Measurements from ENCODE around the gene FAM131B.

The FAM131B gene

GRCh38 chr7:143356414-143357050, 6.0 kb downstream of the FAM131B start:
- Histone ChIP-seq H3K4me3 (ENCODE audit: severe bottlenecking) (no peak overlapping the region), H3K27me3 (ENCODE audit: insufficient read depth, poor library complexity, severe bottlenecking) (peaks cover 13% of the 10 kb centered on the region), H3K27ac (ENCODE audit: poor library complexity, severe bottlenecking) (no peak overlapping the region), H3K36me3 (ENCODE audit: low read depth) (no peaks in the 10 kb centered on the region), H3K4me1 (ENCODE audit: insufficient read depth, poor library complexity, severe bottlenecking) (no peaks in the 10 kb centered on the region), H3K9me3 (ENCODE audit: severe bottlenecking) (no peaks in the 10 kb centered on the region)
- no peak for ATAC-seq (ENCODE audit: low read depth)
- DNase-seq (ENCODE audit: low spot score), result no peak
- TF ChIP-seq CTCF (IDR thresholded peaks at IDR 0.05; ENCODE audit: poor library complexity, severe bottlenecking), result no peak

- ATAC-seq (ENCODE audit: low read depth) (no peak), DNase-seq (ENCODE audit: low spot score) (no peak)
- H3K4me1 ChIP-seq (ENCODE audit: insufficient read depth, poor library complexity, severe bottlenecking), result no peaks in the 10 kb centered on the region
- no peaks in the 10 kb centered on the region for H3K36me3 ChIP-seq (ENCODE audit: low read depth)
- H3K4me3 ChIP-seq (ENCODE audit: severe bottlenecking), result no peak overlapping the region
- TF ChIP-seq CTCF (IDR thresholded peaks at IDR 0.05; ENCODE audit: poor library complexity, severe bottlenecking), result no peak
- H3K9me3 ChIP-seq (ENCODE audit: severe bottlenecking), result no peaks in the 10 kb centered on the region
- H3K27me3 ChIP-seq (ENCODE audit: insufficient read depth, poor library complexity, severe bottlenecking), result peaks cover 7% of the 10 kb centered on the region
- no peak overlapping the region for H3K27ac ChIP-seq (ENCODE audit: poor library complexity, severe bottlenecking)
Measured at GRCh38 chr7:143355450-143356385, 6.8 kb downstream of the FAM131B start.

GRCh38 chr7:143354965-143355364, 7.5 kb downstream of the FAM131B start:
- DNase-seq (ENCODE audit: low spot score) (no peak), ATAC-seq (ENCODE audit: low read depth) (no peak)
- no peak overlapping the region for H3K27ac ChIP-seq (ENCODE audit: poor library complexity, severe bottlenecking)
- no peaks in the 10 kb centered on the region for H3K36me3 ChIP-seq (ENCODE audit: low read depth)
- no peak for TF ChIP-seq CTCF (IDR thresholded peaks at IDR 0.05; ENCODE audit: poor library complexity, severe bottlenecking)
- no peaks in the 10 kb centered on the region for H3K27me3 ChIP-seq (ENCODE audit: insufficient read depth, poor library complexity, severe bottlenecking)
- H3K4me3 ChIP-seq (ENCODE audit: severe bottlenecking), result no peak overlapping the region
- no peaks in the 10 kb centered on the region for H3K4me1 ChIP-seq (ENCODE audit: insufficient read depth, poor library complexity, severe bottlenecking)
- H3K9me3 ChIP-seq (ENCODE audit: severe bottlenecking), result no peaks in the 10 kb centered on the region

GRCh38 chr7:143354376-143354775, 8.1 kb downstream of the FAM131B start:
- TF ChIP-seq CTCF (IDR thresholded peaks at IDR 0.05; ENCODE audit: poor library complexity, severe bottlenecking), result no peak
- Histone ChIP-seq H3K4me3 (ENCODE audit: severe bottlenecking) (no peak overlapping the region), H3K27me3 (ENCODE audit: insufficient read depth, poor library complexity, severe bottlenecking) (no peaks in the 10 kb centered on the region), H3K9me3 (ENCODE audit: severe bottlenecking) (no peaks in the 10 kb centered on the region), H3K4me1 (ENCODE audit: insufficient read depth, poor library complexity, severe bottlenecking) (no peaks in the 10 kb centered on the region), H3K36me3 (ENCODE audit: low read depth) (no peaks in the 10 kb centered on the region), H3K27ac (ENCODE audit: poor library complexity, severe bottlenecking) (no peak overlapping the region)
- ATAC-seq (ENCODE audit: low read depth) (no peak), DNase-seq (ENCODE audit: low spot score) (no peak)
